GM19467 (cell line): ENCODE measurements around the gene TNFRSF4.

Experiments
- ATAC-seq: cut with Tn5 transposase; IDR thresholded peaks from one replicate; pipeline ENCODE4 v1.9.1; 2021; ENCODE audit warnings: mild to moderate bottlenecking, moderate library complexity; ENCODE audit not compliant: unreplicated experiment

TNFRSF4 gene

DNA sequence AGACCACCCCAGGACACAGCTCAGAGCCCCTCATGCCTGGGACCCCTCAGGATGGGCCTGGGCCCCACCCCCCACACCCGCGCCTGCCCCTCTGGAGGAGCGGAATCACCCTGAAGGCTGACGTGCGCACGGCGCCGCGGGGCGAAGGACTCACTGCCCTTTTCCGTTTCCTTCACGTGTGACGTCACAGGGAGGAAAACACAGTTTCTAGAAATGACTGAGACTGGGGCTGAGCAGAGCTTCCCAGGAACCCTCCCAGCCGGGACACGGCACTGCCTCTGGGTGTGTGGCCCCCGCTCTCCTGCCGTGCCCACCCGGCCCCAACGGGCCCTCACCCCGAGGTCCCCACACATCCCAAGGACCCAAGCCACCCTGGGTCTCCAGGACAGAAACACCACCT lies 5.4 kb upstream of the TNFRSF4 start:
- ATAC-seq = no peak

DNA sequence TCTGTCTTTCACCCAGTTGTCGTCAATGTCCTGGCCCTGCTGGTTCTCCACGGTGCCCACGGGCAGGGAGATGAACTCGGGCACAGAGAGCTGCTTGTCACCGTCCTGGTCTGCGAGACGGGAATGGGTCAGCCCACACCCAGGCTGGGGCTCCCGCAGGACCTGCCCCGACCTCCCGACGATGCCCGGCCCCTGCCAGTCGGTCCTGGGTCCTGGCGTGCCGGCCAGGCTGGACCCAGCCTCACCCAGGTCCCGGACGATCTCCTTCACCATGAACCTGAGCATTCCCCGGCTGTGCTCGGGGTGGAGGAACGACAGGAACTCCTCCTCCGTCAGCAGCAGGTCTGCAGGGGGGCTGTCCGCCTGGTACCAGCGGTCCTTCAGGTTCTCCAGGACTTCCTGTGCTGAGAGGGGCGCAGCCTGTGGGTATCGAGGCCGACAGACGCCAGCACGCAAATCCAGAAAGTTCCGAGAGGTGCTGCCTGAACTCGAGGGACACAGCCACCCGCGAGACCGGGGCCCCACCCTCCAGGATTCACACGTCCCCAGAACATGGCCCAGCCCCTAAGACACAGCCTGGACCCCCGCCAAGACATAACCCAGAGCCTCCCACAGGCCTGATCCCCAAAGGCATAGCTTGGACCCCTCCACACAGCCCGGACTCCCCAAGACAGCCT lies 4.7 kb upstream of the TNFRSF4 start:
- no peak for ATAC-seq

DNA sequence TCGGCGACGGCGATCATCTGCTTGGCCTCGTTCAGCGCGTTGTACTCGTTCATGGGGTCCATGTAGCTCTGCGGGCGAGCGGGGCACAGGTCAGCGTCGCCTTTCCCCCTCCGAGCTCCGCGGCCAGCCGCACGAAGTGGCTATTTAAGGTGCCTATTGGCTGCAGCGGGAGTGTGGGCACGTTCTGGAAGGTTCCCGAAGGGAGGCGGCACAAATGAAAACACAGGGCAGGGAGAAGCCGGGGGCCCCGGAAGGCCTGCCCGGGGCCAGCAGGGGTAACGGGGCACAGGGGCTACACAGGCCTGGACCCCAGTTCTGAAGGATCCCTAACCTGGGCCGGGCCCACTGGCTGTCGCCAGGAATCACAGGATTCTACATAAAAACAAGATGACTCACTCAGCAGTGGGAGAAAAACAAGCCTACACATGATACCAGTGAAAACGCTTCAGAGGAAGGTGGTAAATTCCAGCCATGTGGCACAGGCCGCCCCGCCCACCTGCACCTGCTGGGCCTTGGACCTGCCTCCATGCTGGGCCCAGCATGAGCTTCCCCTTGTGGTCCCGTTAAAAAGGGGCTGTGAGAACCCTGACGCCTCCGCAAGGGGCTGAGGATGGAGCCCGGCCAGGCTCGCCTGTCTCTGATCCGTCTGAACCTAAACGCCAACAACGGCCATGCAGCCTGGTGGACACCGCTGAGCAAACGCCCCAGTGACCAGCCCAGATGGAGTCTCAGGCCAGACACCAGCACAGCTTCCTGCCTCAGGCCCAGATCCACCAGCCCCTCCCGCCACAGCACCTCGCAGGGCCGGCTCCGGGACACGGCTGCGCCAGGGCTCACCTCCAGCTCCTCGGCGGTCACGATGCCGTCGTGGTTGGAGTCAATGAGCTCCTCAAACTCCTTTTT lies 3.9 kb upstream of the TNFRSF4 start:
- no peak for ATAC-seq

DNA sequence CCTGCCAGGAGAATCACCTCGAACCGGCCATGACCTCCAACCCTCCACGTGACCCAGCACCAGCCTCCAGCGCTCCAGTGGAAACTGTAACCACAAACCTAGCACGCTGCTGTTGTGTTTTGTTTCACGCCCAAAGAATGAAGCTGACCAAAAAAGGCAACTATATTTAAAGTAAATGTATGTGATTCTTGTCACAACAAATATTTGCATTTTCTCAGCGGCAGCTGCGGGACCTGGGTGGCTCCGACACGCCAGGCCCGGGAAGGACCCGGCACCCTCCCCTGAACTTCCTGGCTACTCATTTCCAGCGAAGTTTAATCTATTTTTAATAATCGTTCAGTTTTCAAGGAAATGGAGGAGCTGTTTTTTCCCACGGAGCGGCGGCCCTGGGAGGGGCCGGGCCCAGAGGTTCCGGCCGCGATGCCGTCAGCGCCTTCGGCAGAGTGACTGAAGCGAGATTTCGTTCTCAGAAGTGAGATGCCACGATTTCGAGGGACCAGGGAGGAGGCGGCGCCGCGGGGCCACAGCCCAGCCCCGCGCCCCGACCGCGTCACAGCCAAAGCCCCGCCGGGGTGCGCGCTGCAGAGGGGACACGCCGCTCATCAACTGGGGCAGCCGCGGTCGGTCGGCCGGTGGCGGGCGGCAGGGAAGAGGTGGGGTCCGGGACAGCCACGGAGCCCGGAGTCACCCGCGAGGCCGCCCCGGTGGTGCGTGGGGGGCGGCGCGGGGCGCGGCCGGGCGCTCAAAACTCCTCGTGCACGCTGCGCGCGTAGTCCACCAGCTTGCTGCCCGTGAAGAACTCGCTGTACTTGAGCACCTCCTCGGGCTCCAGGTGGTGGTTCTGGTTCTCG lies 3.0 kb upstream of the TNFRSF4 start:
- ATAC-seq = no peak

DNA sequence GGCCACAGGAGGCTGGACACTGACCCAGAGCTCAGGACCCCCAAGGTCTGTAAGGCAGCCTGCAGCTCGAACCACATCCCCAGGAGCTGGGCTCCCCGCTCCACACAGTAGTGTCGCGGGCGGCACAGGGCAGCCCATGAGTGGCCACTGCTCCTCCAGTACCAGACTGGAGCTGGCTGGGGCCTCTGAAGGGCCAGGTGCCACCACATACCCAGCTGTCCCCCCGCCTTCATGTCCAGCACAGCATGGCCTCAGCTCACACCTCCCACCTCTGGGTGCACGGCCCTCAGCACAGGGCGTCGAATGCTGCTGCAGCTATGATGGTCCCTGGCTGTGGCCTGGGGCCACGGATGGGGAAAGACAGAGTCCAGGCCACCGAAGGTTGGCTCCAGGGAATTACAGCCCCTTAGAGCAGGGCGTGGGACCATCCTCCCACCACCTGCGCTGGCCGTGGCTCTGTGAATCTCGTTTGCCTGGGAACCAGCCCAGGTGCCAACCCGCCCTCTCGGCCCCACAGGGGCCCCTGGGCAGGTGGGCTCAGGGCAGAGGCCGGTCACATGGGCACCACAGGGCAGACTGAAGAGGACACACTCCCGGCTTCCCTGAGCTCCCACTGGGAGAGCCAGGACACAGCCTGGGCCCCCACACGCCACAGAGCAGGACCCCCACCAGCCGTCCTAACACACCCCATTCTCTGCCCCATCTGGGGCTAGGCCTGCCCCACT lies 2.1 kb upstream of the TNFRSF4 start:
- ATAC-seq = no peak

DNA sequence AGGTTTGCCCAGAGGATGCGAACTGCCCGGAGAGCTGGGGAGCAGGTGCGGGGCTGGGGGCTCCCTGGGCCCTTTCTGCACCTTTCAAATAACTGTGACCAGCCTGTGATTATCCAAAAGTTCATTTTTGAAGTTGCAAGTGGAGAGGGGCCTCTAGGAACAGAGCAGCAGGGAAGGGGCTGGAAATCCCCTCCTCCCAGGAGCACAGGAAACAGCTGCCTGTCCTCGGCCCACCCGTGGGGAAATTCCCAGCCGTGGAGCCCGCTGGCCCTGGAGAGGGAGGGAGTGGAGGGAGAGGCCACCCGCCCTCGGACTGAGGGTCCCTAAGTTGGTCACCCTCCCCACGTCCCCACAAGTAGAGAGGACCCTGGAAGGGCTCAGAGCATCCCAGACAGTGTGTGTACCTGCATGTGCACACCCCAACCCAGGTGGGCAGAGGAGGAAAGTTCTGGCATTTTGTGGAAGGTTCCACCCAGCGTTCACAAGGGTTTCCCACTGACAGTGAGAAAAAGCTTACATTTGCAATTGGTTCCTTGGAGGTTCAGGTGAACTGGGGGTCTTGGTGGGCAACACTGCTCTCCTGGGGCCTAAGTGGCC lies 1.2 kb upstream of the TNFRSF4 start:
- no peak for ATAC-seq

DNA sequence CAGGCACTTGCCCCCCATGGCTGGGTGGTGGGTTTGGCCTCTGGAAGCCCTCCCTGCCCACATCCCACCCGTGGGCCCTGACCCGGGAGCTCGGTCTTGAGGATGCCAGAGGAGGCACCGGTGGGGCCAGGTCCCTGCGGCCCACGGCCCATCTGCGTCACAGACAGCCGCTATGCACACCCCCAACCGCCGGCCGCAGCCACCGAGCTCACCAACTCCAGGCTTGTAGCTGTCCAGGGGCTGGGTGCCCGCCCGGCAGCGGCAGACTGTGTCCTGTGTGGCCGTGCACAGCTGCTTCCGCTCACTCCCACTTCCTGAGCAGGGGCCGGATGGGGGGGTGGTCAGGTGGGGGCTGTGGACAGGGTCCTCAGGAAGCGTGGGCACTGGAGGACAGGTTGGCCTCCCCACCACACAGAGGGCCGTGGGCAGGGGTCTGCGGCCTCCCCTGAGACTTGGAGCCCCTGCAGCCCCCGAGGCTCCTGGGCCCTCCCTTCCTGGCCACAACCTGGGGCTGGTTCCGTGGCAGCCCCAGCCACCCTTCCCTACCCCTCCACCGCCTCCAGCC lies 1.1 kb downstream of the TNFRSF4 start:
- no peak for ATAC-seq

DNA sequence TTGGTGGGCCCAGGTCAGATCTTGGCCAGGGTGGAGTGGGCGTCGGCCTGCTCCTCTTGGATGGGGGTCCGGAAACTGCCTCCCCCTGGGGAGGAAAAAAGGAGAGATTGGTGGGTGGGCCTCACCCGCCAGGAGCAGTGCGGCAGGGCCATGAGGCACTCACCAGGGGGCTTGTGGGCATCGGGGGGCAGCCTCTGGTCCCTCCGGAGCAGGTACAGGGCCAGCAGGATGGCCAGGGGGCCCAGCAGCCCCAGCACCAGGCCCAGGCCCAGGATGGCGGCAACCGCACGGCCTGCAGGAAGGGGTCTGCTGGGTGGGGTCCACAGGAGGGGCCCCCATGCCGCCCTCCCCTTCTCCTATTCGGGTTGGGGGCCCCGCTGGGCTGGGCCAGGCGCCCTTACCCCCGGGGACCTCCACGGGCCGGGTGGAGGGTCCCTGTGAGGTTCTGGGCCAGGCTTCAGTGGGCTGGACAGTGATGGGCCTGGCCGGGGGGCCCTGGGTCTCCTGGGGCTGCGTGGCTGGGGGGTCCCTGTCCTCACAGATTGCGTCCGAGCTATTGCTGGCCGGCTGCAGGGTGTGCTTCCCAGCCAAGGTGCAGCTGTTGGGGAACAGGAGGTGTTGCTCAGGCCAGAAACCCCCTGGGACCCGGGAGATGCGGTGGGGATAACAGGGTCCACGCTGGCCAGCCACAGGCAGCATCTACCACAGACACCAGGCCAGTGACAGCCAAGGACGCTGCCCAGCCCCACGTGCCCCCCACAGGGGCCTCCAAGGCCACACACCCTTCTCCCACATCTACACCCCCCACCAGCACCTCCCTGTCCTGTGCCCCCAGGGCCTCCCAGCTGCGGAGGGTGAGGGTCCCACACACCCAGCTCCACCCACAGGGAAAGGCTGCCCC lies 2.2 kb downstream of the TNFRSF4 start:
- no peak for ATAC-seq

DNA sequence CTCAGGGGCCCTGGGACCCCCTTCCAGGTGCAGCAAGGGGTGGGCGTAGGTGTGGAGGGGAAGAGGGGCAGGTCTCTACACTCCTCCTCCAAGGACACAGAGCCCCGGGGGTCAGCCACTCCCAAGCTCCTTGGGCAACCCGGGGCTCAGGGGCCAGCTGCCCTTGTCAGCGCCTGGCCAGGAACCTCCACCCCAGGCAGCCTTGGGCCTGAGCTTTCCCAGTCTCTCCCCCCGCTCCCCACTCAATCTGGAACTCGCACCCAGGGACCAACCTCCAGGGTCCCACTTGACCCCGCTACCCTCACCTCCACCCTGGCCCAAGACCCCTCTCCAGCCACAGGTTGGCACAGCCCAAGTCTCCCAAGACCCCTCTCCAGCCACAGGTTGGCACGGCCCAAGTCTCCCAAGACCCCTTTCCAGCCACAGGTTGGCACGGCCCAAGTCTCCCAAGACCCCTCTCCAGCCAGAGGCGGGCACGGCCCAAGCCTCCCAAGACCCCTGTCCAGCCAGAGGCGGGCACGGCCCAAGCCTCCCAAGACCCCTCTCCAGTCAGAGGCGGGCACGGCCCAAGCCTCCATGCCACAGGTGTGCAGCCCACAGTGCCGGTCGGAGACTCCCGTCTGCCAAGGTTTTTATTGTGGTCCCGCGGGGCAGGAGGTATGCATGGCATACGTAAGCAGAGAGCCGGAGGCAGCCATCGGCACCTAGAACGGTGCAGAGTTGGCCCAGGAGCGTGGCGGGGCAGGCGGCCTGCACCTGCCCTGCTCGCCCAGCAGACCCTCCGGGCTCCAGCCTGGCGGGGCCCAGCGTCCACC lies 3.0 kb downstream of the TNFRSF4 start:
- no peak for ATAC-seq

DNA sequence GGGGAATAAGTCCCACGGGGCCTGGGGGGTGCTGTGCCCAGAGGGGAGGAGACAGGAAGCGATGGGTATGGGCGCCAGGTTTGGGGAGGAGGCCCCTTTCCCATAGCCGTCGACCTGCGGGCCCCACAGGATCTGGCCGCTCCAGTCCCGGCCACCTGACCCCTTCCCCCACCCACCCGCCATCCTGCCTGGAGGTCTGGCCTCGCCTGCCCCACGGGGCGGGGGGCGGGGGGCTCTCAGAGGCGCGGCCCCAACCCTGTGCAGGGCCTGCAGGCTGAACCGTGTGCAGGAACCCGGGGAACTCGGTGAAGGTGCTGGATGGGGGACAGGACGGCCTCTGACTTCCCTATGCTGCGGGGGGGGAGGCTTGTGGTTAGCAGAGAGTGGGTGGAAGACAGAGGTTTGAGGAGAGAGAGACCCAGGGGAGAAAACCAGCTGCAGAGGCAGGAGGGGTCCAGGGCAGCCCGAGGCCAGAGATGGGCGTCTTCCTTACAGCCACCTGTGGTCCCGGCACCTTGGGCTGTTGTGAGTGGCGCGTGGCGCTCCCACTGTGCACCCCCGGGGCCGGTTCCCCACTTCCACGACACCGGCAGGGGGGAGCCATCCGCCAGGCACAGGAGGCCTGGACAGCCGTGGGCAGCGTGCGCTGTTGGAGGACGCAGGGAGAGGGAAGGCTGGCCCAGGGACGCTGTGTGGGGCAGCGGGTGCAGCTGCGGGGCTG lies 5.1 kb downstream of the TNFRSF4 start:
- ATAC-seq = no peak

DNA sequence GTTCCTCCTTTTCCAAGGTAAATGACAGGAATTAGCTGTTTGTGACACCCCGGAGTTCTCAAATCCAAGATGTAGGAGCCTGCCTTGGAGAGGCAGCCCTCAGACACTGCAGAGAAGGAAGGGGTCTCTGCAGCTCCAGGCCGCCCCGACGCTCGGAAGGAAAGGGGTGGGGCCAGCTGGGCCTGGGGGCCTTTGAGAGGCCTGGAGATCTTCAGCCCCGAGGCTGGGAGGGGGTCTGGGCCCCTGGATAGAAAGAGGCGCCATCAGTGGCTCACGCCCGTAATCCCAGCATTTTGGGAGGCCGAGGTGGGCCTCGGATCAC lies 6.4 kb downstream of the TNFRSF4 start:
- no peak for ATAC-seq

DNA sequence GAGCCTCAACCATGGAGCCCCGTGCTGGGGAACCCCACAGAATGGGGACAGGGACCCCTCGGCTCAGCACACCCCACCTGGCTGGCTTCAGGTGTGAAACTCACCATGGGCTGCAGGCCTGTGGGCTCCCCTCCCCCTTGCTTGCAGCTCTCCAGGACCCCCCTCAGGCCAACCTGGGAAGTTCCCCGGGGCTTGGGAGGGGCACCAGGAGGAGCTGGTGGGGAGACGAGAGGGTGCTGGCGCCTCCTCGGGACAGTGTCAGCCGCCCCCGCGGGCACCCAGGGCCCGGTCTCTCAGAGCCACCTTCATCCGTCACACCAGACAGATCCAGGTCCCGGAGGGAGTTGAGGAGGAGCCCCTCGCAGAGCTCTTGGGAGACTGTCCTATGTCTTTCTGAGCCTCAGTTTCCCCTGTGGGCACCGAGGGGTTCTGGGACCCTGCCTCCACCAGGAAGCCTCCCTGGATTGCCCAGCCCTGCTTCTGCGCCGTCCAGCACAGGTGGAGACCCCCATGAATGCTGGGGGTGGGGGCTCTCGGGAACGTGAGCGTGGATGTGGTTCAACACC lies 6.9 kb downstream of the TNFRSF4 start:
- ATAC-seq = no peak

DNA sequence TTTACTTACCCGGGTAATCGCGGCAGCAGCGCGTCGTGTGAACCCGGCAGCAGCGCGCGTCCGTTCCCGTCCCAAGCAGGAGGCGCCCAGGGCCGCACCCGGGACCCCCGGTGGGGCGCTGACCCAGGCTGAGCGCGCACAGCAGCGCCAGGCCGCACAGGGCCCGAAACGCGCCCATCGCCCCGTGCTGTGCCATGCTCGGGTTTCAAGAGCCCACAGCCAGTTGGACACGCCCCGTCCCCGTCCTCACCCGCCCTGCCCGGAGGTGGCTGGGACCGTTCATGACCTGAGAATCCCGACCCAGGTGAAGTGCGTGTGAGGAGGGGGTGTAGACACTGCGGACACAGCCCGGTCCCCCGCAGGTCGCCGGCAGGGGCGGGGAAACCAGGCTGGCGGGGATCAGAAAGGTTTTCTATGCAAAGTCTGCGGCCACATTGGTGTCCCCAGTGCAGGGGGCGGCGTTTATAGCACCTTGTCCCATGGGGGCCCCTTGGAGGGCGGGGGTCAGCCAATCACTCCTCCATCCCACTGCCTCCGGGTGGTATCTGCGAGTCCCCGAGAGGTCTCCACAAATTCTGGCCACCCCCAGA lies 7.5 kb downstream of the TNFRSF4 start, which contains the start of gene TNFRSF18:
Gene TNFRSF18, minus strand, starts transcription at position 217 of the 590 bp plus-strand sequence. Its CDS starts 21 bp downstream, at position 196.
- ATAC-seq = no peak

DNA sequence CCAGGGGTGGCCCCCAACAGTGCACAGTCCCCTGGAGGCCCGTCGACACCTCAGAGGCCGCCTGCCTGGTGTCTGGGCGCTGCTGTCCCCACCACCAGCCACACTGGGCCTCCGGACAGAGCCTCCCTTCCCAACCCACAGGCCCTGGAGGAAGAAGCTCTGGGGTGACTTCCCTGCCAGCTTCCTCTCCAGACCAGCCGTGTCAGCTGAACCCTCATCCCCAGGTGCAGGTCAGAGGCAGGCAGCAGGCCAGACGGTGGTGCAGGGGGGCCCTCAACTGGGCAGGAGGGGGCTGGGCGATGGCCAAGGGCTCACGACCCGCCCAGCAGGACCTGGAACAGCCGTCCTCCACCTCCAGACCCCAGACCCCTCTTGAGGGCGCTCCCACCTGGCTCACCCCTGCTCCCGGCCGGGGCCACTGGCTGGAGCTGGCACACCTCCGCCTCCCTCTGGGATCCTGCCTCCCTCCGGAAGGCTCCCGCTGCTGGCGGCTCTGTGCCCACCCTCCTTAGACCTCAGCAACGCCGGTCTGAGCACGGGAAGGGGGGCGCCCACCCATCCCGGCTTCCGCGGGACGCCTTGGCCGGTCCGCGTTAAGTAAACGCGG lies 8.1 kb downstream of the TNFRSF4 start:
- ATAC-seq = no peak

DNA sequence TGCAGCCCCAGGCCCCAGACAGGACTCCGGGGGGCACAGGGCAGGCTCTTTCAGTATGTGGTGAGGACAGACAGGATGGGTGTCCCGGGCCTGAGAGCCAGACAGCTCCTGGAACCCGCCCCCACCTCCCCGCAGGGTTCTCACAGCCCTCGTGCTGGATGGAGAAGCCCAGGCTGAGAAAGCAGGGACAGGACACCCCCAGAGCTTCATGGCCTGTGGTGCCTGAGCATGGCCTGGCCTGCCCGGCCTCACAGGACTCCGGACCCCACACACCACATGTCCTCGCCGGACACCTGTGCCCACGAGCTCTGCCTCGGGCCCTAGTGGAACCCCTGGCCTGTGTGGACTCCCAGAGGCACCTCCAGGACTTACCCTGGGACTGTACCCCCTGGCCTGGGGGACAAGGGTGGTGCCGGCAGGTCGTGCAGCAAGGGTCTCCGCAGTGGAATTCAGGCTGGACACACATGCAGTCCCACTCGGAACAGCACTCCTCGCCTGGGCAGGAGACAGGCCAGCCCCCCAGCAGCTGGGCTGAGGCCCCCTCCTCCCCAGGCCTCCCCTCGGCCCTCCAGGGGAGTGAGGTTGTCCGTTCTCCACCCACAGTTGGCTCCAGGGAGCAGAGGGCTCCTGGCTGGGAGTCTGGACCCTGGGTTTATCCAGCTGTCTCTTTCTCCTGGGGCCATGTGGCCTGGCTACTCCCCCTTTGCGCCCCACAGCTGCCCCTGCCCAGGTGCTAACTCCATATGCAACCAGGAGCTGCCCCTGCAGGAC lies 8.8 kb downstream of the TNFRSF4 start:
- no peak for ATAC-seq
